ENCODE results near the gene SCFD2. TPM values are rescaled to one million over a fixed set of nuclear protein-coding genes. Genes with fewer than 3 reads are reported as not detected.
A peak's percentile ranks its signal among the peaks of the same experiment; 100 is the strongest.

SCFD2 gene
- total and polyA plus RNA-seq, 8 donors: 4.0 to 13.5 (median 8.9) TPM

- DNase-seq (no peak), FAIRE-seq (no peak), ATAC-seq (no peak)
- intact Hi-C loops (cut with DNase I): no loop called here
- Histone ChIP-seq H3K36me3 (no peaks in the 10 kb centered on the region), H3K9me3 (no peaks in the 10 kb centered on the region), H3K4me1 (peaks cover 0 to 21% (median 3%) of the 10 kb centered on the region in 3 donors), H3K27me3 (no peaks in the 10 kb centered on the region), H3K27ac (no peak overlapping the region), H3K4me3 (no peak overlapping the region)
- 96% methylated on average over 2 of the region's 2 CpGs for WGBS, 2 donors
- no peak for TF ChIP-seq CTCF (IDR thresholded peaks at IDR 0.05)
These were observed 298.6 kb downstream of the SCFD2 start for GRCh38 chr4:53067125-53067802.

- Histone ChIP-seq H3K27ac (no peak overlapping the region), H3K4me3 (no peak overlapping the region), H3K4me1 (peaks cover 0 to 17% (median 3%) of the 10 kb centered on the region in 3 donors), H3K9me3 (no peaks in the 10 kb centered on the region), H3K27me3 (no peaks in the 10 kb centered on the region), H3K36me3 (no peaks in the 10 kb centered on the region)
- no peak for TF ChIP-seq CTCF (IDR thresholded peaks at IDR 0.05)
- intact Hi-C loops (cut with DNase I): no loop called here
- ATAC-seq (peak; percentile 60 to 85 (median 79)), FAIRE-seq (peak; percentile 51), DNase-seq (no peak)
- WGBS, 2 donors: 30 to 48% methylated on average over 1 of the region's 1 CpG
These were observed 299.7 kb downstream of the SCFD2 start for GRCh38 chr4:53066155-53066554.

GRCh38 chr4:53064609-53065008 lies 301.3 kb downstream of the SCFD2 start:
- DNase-seq (no peak), ATAC-seq (no peak), FAIRE-seq (no peak)
- Histone ChIP-seq H3K4me1 (peaks cover 0 to 17% (median 3%) of the 10 kb centered on the region in 3 donors), H3K36me3 (no peaks in the 10 kb centered on the region), H3K27me3 (no peaks in the 10 kb centered on the region), H3K4me3 (no peak overlapping the region), H3K27ac (no peak overlapping the region), H3K9me3 (no peaks in the 10 kb centered on the region)
- TF ChIP-seq CTCF (IDR thresholded peaks at IDR 0.05): no peak
- intact Hi-C loops (cut with DNase I): no loop called here
- WGBS, 2 donors: 1 to 98% methylated on average over 1 of the region's 1 CpG

- Histone ChIP-seq H3K4me1 (peaks cover 0 to 17% (median 1%) of the 10 kb centered on the region in 3 donors), H3K9me3 (no peaks in the 10 kb centered on the region), H3K36me3 (no peaks in the 10 kb centered on the region), H3K4me3 (no peak overlapping the region), H3K27me3 (no peaks in the 10 kb centered on the region), H3K27ac (no peak overlapping the region)
- WGBS, 2 donors: 95 to 97% methylated on average over 8 of the region's 8 CpGs
- FAIRE-seq (no peak), ATAC-seq (no peak), DNase-seq (no peak)
- TF ChIP-seq CTCF (IDR thresholded peaks at IDR 0.05): no peak
- intact Hi-C loops (cut with DNase I): no loop called here
These were observed 304.6 kb downstream of the SCFD2 start for GRCh38 chr4:53061091-53061850.

- Histone ChIP-seq H3K27ac (no peak overlapping the region), H3K27me3 (no peaks in the 10 kb centered on the region), H3K4me3 (no peak overlapping the region), H3K4me1 (peaks cover 0 to 12% (median 9%) of the 10 kb centered on the region in 3 donors), H3K9me3 (no peaks in the 10 kb centered on the region), H3K36me3 (no peaks in the 10 kb centered on the region)
- 70 to 73% methylated on average over 3 of the region's 3 CpGs for WGBS, 2 donors
- intact Hi-C loops (cut with DNase I): no loop called here
- DNase-seq: no peak
- FAIRE-seq: no peak
- ATAC-seq: no peak
- no peak for TF ChIP-seq CTCF (IDR thresholded peaks at IDR 0.05)
These were observed 305.6 kb downstream of the SCFD2 start for GRCh38 chr4:53060278-53060677.
